ENCODE results near the gene ZNF841. TPM values are rescaled to one million over a fixed set of nuclear protein-coding genes. Genes with fewer than 3 reads are reported as not detected.

Gene ZNF841
- total and polyA plus RNA-seq, 2 of the 13 experiments (the other 11 are each of a cell fraction or from before 2014, with no cell fraction given) = 6.2 to 14.2 TPM

DNA sequence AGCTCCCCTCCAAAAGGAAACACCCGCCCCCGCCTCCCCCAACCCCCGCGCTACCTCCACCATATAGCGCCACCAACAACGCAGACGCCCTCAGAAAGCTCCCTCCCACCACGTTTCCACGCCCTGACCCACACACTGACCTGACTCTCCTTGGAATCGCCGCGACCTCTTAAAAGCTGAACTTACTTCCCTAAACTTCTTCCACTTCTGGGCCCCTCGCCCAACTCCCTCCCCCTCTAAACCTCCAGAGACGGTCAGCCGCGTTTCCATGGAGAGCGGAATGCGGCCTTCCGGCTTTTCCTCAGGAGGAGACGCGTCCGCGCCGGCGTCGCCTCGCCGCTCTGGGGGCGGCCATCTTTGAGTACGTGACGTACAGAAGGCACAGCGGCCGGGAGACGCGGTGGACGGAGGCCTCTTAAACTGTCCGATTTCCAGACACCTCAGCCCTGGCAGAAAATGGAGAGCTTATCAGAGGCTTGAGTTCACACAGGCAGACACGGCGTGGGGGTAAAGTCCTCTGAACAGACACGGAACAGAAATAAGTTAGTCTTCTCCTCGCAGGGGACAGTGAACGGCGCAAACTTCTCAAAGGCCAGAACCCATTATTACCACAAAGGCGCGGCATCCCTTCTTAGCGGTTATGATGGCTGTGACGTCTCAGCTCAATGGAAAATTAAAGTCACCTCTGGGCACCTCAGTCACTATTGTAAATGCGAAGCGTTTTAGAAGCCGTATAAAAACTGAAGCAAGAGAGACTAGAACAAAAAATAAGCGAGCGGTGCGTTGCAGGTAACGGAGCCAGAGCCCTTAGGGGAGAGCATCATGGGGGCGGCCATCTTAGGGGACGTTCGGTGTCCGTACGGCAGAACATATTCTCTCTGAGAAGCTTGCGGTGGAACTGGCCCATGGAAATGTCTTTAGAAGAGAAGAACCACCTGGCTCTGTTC lies 46.7 kb downstream of the ZNF841 start, which contains the start of gene ZNF432 (continued):
- TF ChIP-seq CBX5 (CRISPR knock-in tag; IDR thresholded peaks at IDR 0.05; ENCODE audit: borderline replicate concordance) = peak; percentile 16; the same call in 1 of the 2 replicates
- 0 out of 2 replicates have a peak, but pooled peaks have one; percentile 67 for TF ChIP-seq ZNF230 (CRISPR knock-in tag; IDR thresholded peaks at IDR 0.05)
- TF ChIP-seq SIX1 (CRISPR knock-in tag; IDR thresholded peaks at IDR 0.05; ENCODE audit: borderline replicate concordance) = no peak
- TF ChIP-seq, protein P1, sequence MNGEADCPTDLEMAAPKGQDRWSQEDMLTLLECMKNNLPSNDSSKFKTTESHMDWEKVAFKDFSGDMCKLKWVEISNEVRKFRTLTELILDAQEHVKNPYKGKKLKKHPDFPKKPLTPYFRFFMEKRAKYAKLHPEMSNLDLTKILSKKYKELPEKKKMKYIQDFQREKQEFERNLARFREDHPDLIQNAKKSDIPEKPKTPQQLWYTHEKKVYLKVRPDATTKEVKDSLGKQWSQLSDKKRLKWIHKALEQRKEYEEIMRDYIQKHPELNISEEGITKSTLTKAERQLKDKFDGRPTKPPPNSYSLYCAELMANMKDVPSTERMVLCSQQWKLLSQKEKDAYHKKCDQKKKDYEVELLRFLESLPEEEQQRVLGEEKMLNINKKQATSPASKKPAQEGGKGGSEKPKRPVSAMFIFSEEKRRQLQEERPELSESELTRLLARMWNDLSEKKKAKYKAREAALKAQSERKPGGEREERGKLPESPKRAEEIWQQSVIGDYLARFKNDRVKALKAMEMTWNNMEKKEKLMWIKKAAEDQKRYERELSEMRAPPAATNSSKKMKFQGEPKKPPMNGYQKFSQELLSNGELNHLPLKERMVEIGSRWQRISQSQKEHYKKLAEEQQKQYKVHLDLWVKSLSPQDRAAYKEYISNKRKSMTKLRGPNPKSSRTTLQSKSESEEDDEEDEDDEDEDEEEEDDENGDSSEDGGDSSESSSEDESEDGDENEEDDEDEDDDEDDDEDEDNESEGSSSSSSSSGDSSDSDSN (CRISPR knock-in tag; IDR thresholded peaks at IDR 0.05) = peak; percentile 69
- no peak for TF ChIP-seq CBX2 (IDR thresholded peaks at IDR 0.05; ENCODE audit: low read depth, low read length)
- no peak for TF ChIP-seq CBX2 (CRISPR knock-in tag; IDR thresholded peaks at IDR 0.05; ENCODE audit: low read depth)
- no peak for TF ChIP-seq ARNTL (CRISPR knock-in tag; IDR thresholded peaks at IDR 0.05)
- no peak for TF ChIP-seq TBP (CRISPR knock-in tag; IDR thresholded peaks at IDR 0.05)
- TF ChIP-seq ZKSCAN8 (CRISPR knock-in tag; IDR thresholded peaks at IDR 0.05; ENCODE audit: borderline replicate concordance) = no peak
- TF ChIP-seq, protein P2, sequence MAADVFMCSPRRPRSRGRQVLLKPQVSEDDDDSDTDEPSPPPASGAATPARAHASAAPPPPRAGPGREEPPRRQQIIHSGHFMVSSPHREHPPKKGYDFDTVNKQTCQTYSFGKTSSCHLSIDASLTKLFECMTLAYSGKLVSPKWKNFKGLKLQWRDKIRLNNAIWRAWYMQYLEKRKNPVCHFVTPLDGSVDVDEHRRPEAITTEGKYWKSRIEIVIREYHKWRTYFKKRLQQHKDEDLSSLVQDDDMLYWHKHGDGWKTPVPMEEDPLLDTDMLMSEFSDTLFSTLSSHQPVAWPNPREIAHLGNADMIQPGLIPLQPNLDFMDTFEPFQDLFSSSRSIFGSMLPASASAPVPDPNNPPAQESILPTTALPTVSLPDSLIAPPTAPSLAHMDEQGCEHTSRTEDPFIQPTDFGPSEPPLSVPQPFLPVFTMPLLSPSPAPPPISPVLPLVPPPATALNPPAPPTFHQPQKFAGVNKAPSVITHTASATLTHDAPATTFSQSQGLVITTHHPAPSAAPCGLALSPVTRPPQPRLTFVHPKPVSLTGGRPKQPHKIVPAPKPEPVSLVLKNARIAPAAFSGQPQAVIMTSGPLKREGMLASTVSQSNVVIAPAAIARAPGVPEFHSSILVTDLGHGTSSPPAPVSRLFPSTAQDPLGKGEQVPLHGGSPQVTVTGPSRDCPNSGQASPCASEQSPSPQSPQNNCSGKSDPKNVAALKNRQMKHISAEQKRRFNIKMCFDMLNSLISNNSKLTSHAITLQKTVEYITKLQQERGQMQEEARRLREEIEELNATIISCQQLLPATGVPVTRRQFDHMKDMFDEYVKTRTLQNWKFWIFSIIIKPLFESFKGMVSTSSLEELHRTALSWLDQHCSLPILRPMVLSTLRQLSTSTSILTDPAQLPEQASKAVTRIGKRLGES (CRISPR knock-in tag; IDR thresholded peaks at IDR 0.05; ENCODE audit: borderline replicate concordance) = no peak
- no peak; a peak in 1 of 4 replicates for TF ChIP-seq KLF16 (CRISPR knock-in tag; IDR thresholded peaks at IDR 0.05)
- TF ChIP-seq ZNF607 (CRISPR knock-in tag; IDR thresholded peaks at IDR 0.05; ENCODE audit: borderline replicate concordance) = no peak
- no peak for TF ChIP-seq SRSF1 (optimal IDR thresholded peaks at IDR 0.05; ENCODE audit: low read depth, low read length)
- TF ChIP-seq, protein P3, sequence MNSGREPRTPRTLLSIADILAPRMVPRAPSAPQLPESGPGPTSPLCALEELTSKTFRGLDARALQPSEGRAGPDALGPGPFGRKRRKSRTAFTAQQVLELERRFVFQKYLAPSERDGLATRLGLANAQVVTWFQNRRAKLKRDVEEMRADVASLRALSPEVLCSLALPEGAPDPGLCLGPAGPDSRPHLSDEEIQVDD (CRISPR knock-in tag; IDR thresholded peaks at IDR 0.05; ENCODE audit: borderline replicate concordance) = no peak; the same call in 1 of the 2 replicates
- TF ChIP-seq, protein P4, sequence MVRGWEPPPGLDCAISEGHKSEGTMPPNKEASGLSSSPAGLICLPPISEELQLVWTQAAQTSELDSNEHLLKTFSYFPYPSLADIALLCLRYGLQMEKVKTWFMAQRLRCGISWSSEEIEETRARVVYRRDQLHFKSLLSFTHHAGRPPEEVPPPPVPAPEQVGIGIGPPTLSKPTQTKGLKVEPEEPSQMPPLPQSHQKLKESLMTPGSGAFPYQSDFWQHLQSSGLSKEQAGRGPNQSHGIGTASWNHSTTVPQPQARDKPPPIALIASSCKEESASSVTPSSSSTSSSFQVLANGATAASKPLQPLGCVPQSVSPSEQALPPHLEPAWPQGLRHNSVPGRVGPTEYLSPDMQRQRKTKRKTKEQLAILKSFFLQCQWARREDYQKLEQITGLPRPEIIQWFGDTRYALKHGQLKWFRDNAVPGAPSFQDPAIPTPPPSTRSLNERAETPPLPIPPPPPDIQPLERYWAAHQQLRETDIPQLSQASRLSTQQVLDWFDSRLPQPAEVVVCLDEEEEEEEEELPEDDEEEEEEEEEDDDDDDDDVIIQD (CRISPR knock-in tag; IDR thresholded peaks at IDR 0.05; ENCODE audit: low read depth) = no peak
- no peak for TF ChIP-seq TCF7L2 (IDR thresholded peaks at IDR 0.05; ENCODE audit: low read depth, low read length)
- TF ChIP-seq, protein P5, sequence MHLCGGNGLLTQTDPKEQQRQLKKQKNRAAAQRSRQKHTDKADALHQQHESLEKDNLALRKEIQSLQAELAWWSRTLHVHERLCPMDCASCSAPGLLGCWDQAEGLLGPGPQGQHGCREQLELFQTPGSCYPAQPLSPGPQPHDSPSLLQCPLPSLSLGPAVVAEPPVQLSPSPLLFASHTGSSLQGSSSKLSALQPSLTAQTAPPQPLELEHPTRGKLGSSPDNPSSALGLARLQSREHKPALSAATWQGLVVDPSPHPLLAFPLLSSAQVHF (CRISPR knock-in tag; IDR thresholded peaks at IDR 0.05) = no peak
- no peak for TF ChIP-seq ZNF260 (CRISPR knock-in tag; IDR thresholded peaks at IDR 0.05; ENCODE audit: borderline replicate concordance, low read depth)
- TF ChIP-seq ZNF567 (CRISPR knock-in tag; IDR thresholded peaks at IDR 0.05; ENCODE audit: borderline replicate concordance) = 0 out of 2 replicates have a peak, but pooled peaks have one; percentile 27
- TF ChIP-seq PTBP1 (IDR thresholded peaks at IDR 0.05; ENCODE audit: low read depth, low read length, poor library complexity, severe bottlenecking) = no peak

Data from HepG2 (cell line).